A673 (cell line): ENCODE data around the gene FAM167B. TPM values are rescaled to one million over a fixed set of nuclear protein-coding genes. Genes with fewer than 3 reads are reported as not detected.

Experiments
- BruUV-seq: library from RNA; stranded (reverse); fragments of 400-500 nt; replicated peaks from 2 replicates; lab custom pipeline; 2021; lab: Mats Ljungman, UMichigan
- CTCF ChIA-PET: fragments of 300-600 bp; sonication (Branson Sonifier 250); formaldehyde crosslinking; loops from one replicate; lab custom pipeline; 2022; ENCODE audit warnings: antibody characterized with exemption; lab: Charles Lee
- POLR2A ChIA-PET: fragments of 300-600 bp; sonication (Branson Sonifier 250); formaldehyde crosslinking; loops from one replicate; lab custom pipeline; 2022; ENCODE audit warnings: antibody characterized with exemption; ENCODE audit not compliant: low non-redundant PET; lab: Charles Lee
- DNase-seq: peaks from one replicate; pipeline ENCODE4 v3.0.0-alpha.2; 2015; ENCODE audit warnings: low spot score
- H3K27ac ChIP-seq: fragments of 200-600 bp; sonication (generic); 2 replicates; pipeline ENCODE4 v1.5.1; 2016; ENCODE audit warnings: mixed run types, low read depth, mild to moderate bottlenecking, mixed read lengths, antibody characterized with exemption, low read length; ENCODE audit not compliant: poor library complexity, severe bottlenecking
- H3K27me3 ChIP-seq: fragments of 200-600 bp; sonication (generic); replicated peaks from 2 replicates; pipeline ENCODE4 v1.6.1; 2017; ENCODE audit warnings: mixed run types, low read depth, mild to moderate bottlenecking, mixed read lengths, antibody characterized with exemption, low read length; ENCODE audit not compliant: insufficient read depth, poor library complexity
- H3K36me3 ChIP-seq: fragments of 200-600 bp; sonication (generic); 2 replicates; pipeline ENCODE4 v1.6.1; 2016; ENCODE audit warnings: mixed run types, mild to moderate bottlenecking, mixed read lengths, antibody characterized with exemption, low read length; ENCODE audit not compliant: insufficient read depth, poor library complexity, severe bottlenecking
- H3K4me1 ChIP-seq: fragments of 200-600 bp; sonication (generic); 2 replicates; pipeline ENCODE4 v1.6.1; 2017; ENCODE audit warnings: mixed run types, mild to moderate bottlenecking, mixed read lengths, antibody characterized with exemption, low read length; ENCODE audit not compliant: insufficient read depth, poor library complexity, severe bottlenecking
- H3K4me3 ChIP-seq: fragments of 200-600 bp; sonication (generic); 2 replicates; pipeline ENCODE4 v1.5.1; 2016; ENCODE audit warnings: low read depth, mixed run types, mild to moderate bottlenecking, mixed read lengths, low read length; ENCODE audit not compliant: poor library complexity, severe bottlenecking
- H3K9me3 ChIP-seq: fragments of 200-600 bp; sonication (generic); 2 replicates; pipeline ENCODE4 v1.6.1; 2016; ENCODE audit warnings: mixed run types, low read depth, mild to moderate bottlenecking, mixed read lengths, antibody characterized with exemption, low read length; ENCODE audit not compliant: poor library complexity, severe bottlenecking
- CTCF ChIP-seq: fragments of 300-800, 200-600 bp; sonication (generic); conservative IDR thresholded peaks from 2 replicates; pipeline ENCODE4 v1.5.1; 2017; ENCODE audit warnings: low read depth, mild to moderate bottlenecking, antibody characterized with exemption, low read length, moderate library complexity, mixed read lengths
- EZH2 ChIP-seq: fragments of 200-600 bp; sonication (generic); IDR thresholded peaks from 2 replicates; pipeline ENCODE4 v1.6.1; 2017; ENCODE audit warnings: borderline replicate concordance, low read depth, mild to moderate bottlenecking, mixed read lengths, antibody characterized with exemption, low read length; ENCODE audit not compliant: poor library complexity, severe bottlenecking
- intact Hi-C: fragments of 100-400 bp; cut with micrococcal nuclease; formaldehyde crosslinking; loops from one replicate; pipeline ENCODE4 v1.10.0; 2022; ENCODE audit not compliant: unreplicated experiment
- total RNA-seq: library from RNA; stranded (reverse); gene quantifications from 2 replicates; pipeline ENCODE4 v1.2.3, GENCODE V29; 2021

The FAM167B gene
- total RNA-seq, 1 experiment from 2014 or later = not detected

GRCh38 chr1:32272557-32273390, 25.8 kb downstream of the FAM167B start:
- TF ChIP-seq CTCF = no peak
- TF ChIP-seq EZH2 = no peak
- intact Hi-C loops = no loop called here
- ChIA-PET POLR2A (no interaction called here), CTCF (interaction anchor here (0.6 kb wide), 1 partner anchor 122 kb away, joined by 3 read pairs; no protein-coding TSS in a partner anchor)
- BruUV-seq = no TSS peak
- Histone ChIP-seq H3K27me3 (no peaks in the 10 kb centered on the region), H3K4me1 (no peaks in the 10 kb centered on the region), H3K9me3 (no peaks in the 10 kb centered on the region), H3K27ac (no peak overlapping the region), H3K4me3 (no peak overlapping the region), H3K36me3 (no peaks in the 10 kb centered on the region)
- no peak for DNase-seq

- H3K4me1 ChIP-seq = no peaks in the 10 kb centered on the region
- no peak overlapping the region for H3K27ac ChIP-seq
- intact Hi-C loops = no loop called here
- no peak overlapping the region for H3K4me3 ChIP-seq
- ChIA-PET POLR2A (interaction anchor here (0.6 kb wide), 1 partner anchor 48 kb away, joined by 4 read pairs; no protein-coding TSS in a partner anchor), CTCF (no interaction called here)
- BruUV-seq = no TSS peak
- no peaks in the 10 kb centered on the region for H3K36me3 ChIP-seq
- DNase-seq = no peak
- no peak for TF ChIP-seq EZH2
- no peak for TF ChIP-seq CTCF
- H3K9me3 ChIP-seq = no peaks in the 10 kb centered on the region
- no peaks in the 10 kb centered on the region for H3K27me3 ChIP-seq
Observed at GRCh38 chr1:32273391-32274208, 26.6 kb downstream of the FAM167B start.

GRCh38 chr1:32274646-32275340, 27.8 kb downstream of the FAM167B start:
- H3K36me3 ChIP-seq = no peaks in the 10 kb centered on the region
- no peak for DNase-seq
- no peak overlapping the region for H3K4me3 ChIP-seq
- no peaks in the 10 kb centered on the region for H3K9me3 ChIP-seq
- CTCF ChIA-PET = no interaction called here
- TF ChIP-seq EZH2 (no peak), CTCF (no peak)
- H3K27ac ChIP-seq = no peak overlapping the region
- no peaks in the 10 kb centered on the region for H3K27me3 ChIP-seq
- no peaks in the 10 kb centered on the region for H3K4me1 ChIP-seq
- no TSS peak for BruUV-seq
- POLR2A ChIA-PET = no interaction called here
- intact Hi-C loops = no loop called here
